Activated naive CD4-positive, alpha-beta T cell treated with anti-CD3 and anti-CD28 coated beads, Interleukin-2, amount 50 U/mL, for 24 hours (primary cell): Measurements from ENCODE around the gene HLA-DPA1.
A peak's percentile ranks its signal among the peaks of the same experiment; 100 is the strongest.

ENCODE experiments used
- H3K27ac Mint-ChIP-seq: one replicate; pipeline ENCODE4 v1.8.0; 2021; ENCODE audit warnings: mild to moderate bottlenecking, mixed read lengths
- H3K27me3 Mint-ChIP-seq: one replicate; pipeline ENCODE4 v1.8.0; 2021; ENCODE audit warnings: mixed read lengths
- H3K36me3 Mint-ChIP-seq: one replicate; pipeline ENCODE4 v1.8.0; 2021; ENCODE audit warnings: mixed read lengths
- H3K4me1 Mint-ChIP-seq: one replicate; pipeline ENCODE4 v1.8.0; 2021; ENCODE audit warnings: mixed read lengths
- H3K4me3 Mint-ChIP-seq: one replicate; pipeline ENCODE4 v1.8.0; 2021; ENCODE audit warnings: mild to moderate bottlenecking, mixed read lengths
- H3K9me3 Mint-ChIP-seq: one replicate; pipeline ENCODE4 v1.8.0; 2021; ENCODE audit warnings: mixed read lengths

HLA-DPA1 gene

GRCh38 chr6:33073431-33073871 is at the start of gene HLA-DPA1:
HLA-DPA1 (minus strand) TSS chr6:33073649.
- H3K9me3 Mint-ChIP-seq = no peaks in the 10 kb centered on the region
- peak within 1 kb of the TSS; percentile 13 for H3K27ac Mint-ChIP-seq
- H3K27me3 Mint-ChIP-seq = no peaks in the 10 kb centered on the region
- H3K4me3 Mint-ChIP-seq = peak within 1 kb of the TSS; percentile 72
- H3K4me1 Mint-ChIP-seq = peaks cover 39% of the 10 kb centered on the region
- peaks cover 3% of the 10 kb centered on the region for H3K36me3 Mint-ChIP-seq

GRCh38 chr6:33123181-33123580 is 49.7 kb upstream of the HLA-DPA1 start:
- H3K27me3 Mint-ChIP-seq = peaks cover 6% of the 10 kb centered on the region
- no peak overlapping the region for H3K27ac Mint-ChIP-seq
- no peaks in the 10 kb centered on the region for H3K4me1 Mint-ChIP-seq
- H3K4me3 Mint-ChIP-seq = no peak overlapping the region
- H3K9me3 Mint-ChIP-seq = no peaks in the 10 kb centered on the region
- no peaks in the 10 kb centered on the region for H3K36me3 Mint-ChIP-seq

- Mint-ChIP-seq H3K27ac (no peak overlapping the region), H3K27me3 (peaks cover 24% of the 10 kb centered on the region), H3K4me1 (peaks cover 14% of the 10 kb centered on the region), H3K4me3 (no peak overlapping the region), H3K9me3 (no peaks in the 10 kb centered on the region), H3K36me3 (no peaks in the 10 kb centered on the region)
Measured at GRCh38 chr6:33120001-33120400, 46.6 kb upstream of the HLA-DPA1 start.

- peaks cover 35% of the 10 kb centered on the region for H3K27me3 Mint-ChIP-seq
Measured at GRCh38 chr6:33118525-33119123, 45.2 kb upstream of the HLA-DPA1 start.

GRCh38 chr6:33117811-33118277 is 44.4 kb upstream of the HLA-DPA1 start:
- Mint-ChIP-seq H3K36me3 (no peaks in the 10 kb centered on the region), H3K27ac (peak overlapping the region; percentile 68), H3K4me3 (no peak overlapping the region), H3K27me3 (peaks cover 39% of the 10 kb centered on the region), H3K9me3 (no peaks in the 10 kb centered on the region), H3K4me1 (peaks cover 14% of the 10 kb centered on the region)

More at GRCh38 chr6:33118525-33119123, 45.2 kb upstream of the HLA-DPA1 start:
- no peaks in the 10 kb centered on the region for H3K36me3 Mint-ChIP-seq
- H3K4me3 Mint-ChIP-seq = no peak overlapping the region
- peaks cover 14% of the 10 kb centered on the region for H3K4me1 Mint-ChIP-seq
- H3K9me3 Mint-ChIP-seq = no peaks in the 10 kb centered on the region
- H3K27ac Mint-ChIP-seq = no peak overlapping the region

- peaks cover 45% of the 10 kb centered on the region for H3K27me3 Mint-ChIP-seq
- H3K4me3 Mint-ChIP-seq = no peak overlapping the region
- H3K9me3 Mint-ChIP-seq = no peaks in the 10 kb centered on the region
- peak overlapping the region; percentile 68 for H3K27ac Mint-ChIP-seq
- H3K4me1 Mint-ChIP-seq = peaks cover 14% of the 10 kb centered on the region
- no peaks in the 10 kb centered on the region for H3K36me3 Mint-ChIP-seq
Measured at GRCh38 chr6:33116841-33117711, 43.6 kb upstream of the HLA-DPA1 start.

GRCh38 chr6:33116417-33116816 is 43.0 kb upstream of the HLA-DPA1 start:
- Mint-ChIP-seq H3K4me1 (peaks cover 14% of the 10 kb centered on the region), H3K27ac (no peak overlapping the region), H3K27me3 (peaks cover 50% of the 10 kb centered on the region), H3K4me3 (no peak overlapping the region), H3K9me3 (no peaks in the 10 kb centered on the region), H3K36me3 (no peaks in the 10 kb centered on the region)

GRCh38 chr6:33114406-33114805 is 41.0 kb upstream of the HLA-DPA1 start:
- Mint-ChIP-seq H3K9me3 (no peaks in the 10 kb centered on the region), H3K36me3 (no peaks in the 10 kb centered on the region), H3K27me3 (peaks cover 61% of the 10 kb centered on the region)

GRCh38 chr6:33113755-33114154 is 40.3 kb upstream of the HLA-DPA1 start:
- H3K27me3 Mint-ChIP-seq = peaks cover 62% of the 10 kb centered on the region
- no peak overlapping the region for H3K4me3 Mint-ChIP-seq
- peaks cover 14% of the 10 kb centered on the region for H3K4me1 Mint-ChIP-seq
- peak overlapping the region; percentile 38 for H3K27ac Mint-ChIP-seq
- no peaks in the 10 kb centered on the region for H3K9me3 Mint-ChIP-seq
- H3K36me3 Mint-ChIP-seq = no peaks in the 10 kb centered on the region

More at GRCh38 chr6:33114406-33114805, 41.0 kb upstream of the HLA-DPA1 start:
- no peak overlapping the region for H3K4me3 Mint-ChIP-seq
- no peak overlapping the region for H3K27ac Mint-ChIP-seq
- peaks cover 14% of the 10 kb centered on the region for H3K4me1 Mint-ChIP-seq

GRCh38 chr6:33112148-33112547 is 38.7 kb upstream of the HLA-DPA1 start:
- peaks cover 6% of the 10 kb centered on the region for H3K4me1 Mint-ChIP-seq
- H3K4me3 Mint-ChIP-seq = no peak overlapping the region
- H3K36me3 Mint-ChIP-seq = no peaks in the 10 kb centered on the region
- H3K27me3 Mint-ChIP-seq = peaks cover 50% of the 10 kb centered on the region
- H3K27ac Mint-ChIP-seq = no peak overlapping the region
- H3K9me3 Mint-ChIP-seq = no peaks in the 10 kb centered on the region

GRCh38 chr6:33108307-33108706 is 34.9 kb upstream of the HLA-DPA1 start:
- H3K27ac Mint-ChIP-seq = no peak overlapping the region
- H3K27me3 Mint-ChIP-seq = peaks cover 28% of the 10 kb centered on the region
- H3K36me3 Mint-ChIP-seq = no peaks in the 10 kb centered on the region
- no peaks in the 10 kb centered on the region for H3K9me3 Mint-ChIP-seq
- H3K4me3 Mint-ChIP-seq = no peak overlapping the region
- no peaks in the 10 kb centered on the region for H3K4me1 Mint-ChIP-seq

GRCh38 chr6:33107641-33108040 is 34.2 kb upstream of the HLA-DPA1 start:
- H3K9me3 Mint-ChIP-seq = no peaks in the 10 kb centered on the region
- no peaks in the 10 kb centered on the region for H3K36me3 Mint-ChIP-seq
- no peaks in the 10 kb centered on the region for H3K4me1 Mint-ChIP-seq
- H3K4me3 Mint-ChIP-seq = no peak overlapping the region
- H3K27ac Mint-ChIP-seq = no peak overlapping the region
- peaks cover 24% of the 10 kb centered on the region for H3K27me3 Mint-ChIP-seq

- no peak overlapping the region for H3K27ac Mint-ChIP-seq
- H3K27me3 Mint-ChIP-seq = peaks cover 13% of the 10 kb centered on the region
- no peaks in the 10 kb centered on the region for H3K36me3 Mint-ChIP-seq
- no peak overlapping the region for H3K4me3 Mint-ChIP-seq
- H3K9me3 Mint-ChIP-seq = peaks cover 9% of the 10 kb centered on the region
- no peaks in the 10 kb centered on the region for H3K4me1 Mint-ChIP-seq
Measured at GRCh38 chr6:33105916-33106871, 32.7 kb upstream of the HLA-DPA1 start.

GRCh38 chr6:33105386-33105785 is 31.9 kb upstream of the HLA-DPA1 start:
- peaks cover 9% of the 10 kb centered on the region for H3K27me3 Mint-ChIP-seq
- no peaks in the 10 kb centered on the region for H3K4me1 Mint-ChIP-seq
- peaks cover 2% of the 10 kb centered on the region for H3K36me3 Mint-ChIP-seq
- H3K27ac Mint-ChIP-seq = no peak overlapping the region
- peaks cover 9% of the 10 kb centered on the region for H3K9me3 Mint-ChIP-seq
- no peak overlapping the region for H3K4me3 Mint-ChIP-seq

- no peak overlapping the region for H3K4me3 Mint-ChIP-seq
- peaks cover 7% of the 10 kb centered on the region for H3K27me3 Mint-ChIP-seq
- H3K9me3 Mint-ChIP-seq = peaks cover 10% of the 10 kb centered on the region
- no peak overlapping the region for H3K27ac Mint-ChIP-seq
- peaks cover 3% of the 10 kb centered on the region for H3K36me3 Mint-ChIP-seq
- no peaks in the 10 kb centered on the region for H3K4me1 Mint-ChIP-seq
Measured at GRCh38 chr6:33104887-33105286, 31.4 kb upstream of the HLA-DPA1 start.
